Ascending aorta (tissue), 2 donors: ENCODE measurements around the gene CAPN15. TPM values are rescaled to one million over a fixed set of nuclear protein-coding genes. Genes with fewer than 3 reads are reported as not detected.

Experiments
- DNase-seq, 2 donors: peaks; one replicate each; pipeline ENCODE4 v3.0.0-alpha.2; 2019; ENCODE audit warnings: low spot score in 2 of 2
- H3K27ac ChIP-seq, 2 donors: fragments of 200-600 bp; sonication (generic); one replicate each; pipeline ENCODE4 v1.5.1; 2016 to 2017; ENCODE audit warnings: mild to moderate bottlenecking in 1 of 2
- H3K27me3 ChIP-seq: fragments of 200-600 bp; sonication (generic); one replicate; pipeline ENCODE4 v1.5.1; 2017
- H3K36me3 ChIP-seq, 2 donors: fragments of 200-600 bp; sonication (generic); one replicate each; pipeline ENCODE4 v1.5.1; 2016
- H3K4me1 ChIP-seq, 2 donors: fragments of 200-600 bp; sonication (generic); one replicate each; pipeline ENCODE4 v1.5.1; 2016 to 2017; ENCODE audit warnings: mild to moderate bottlenecking in 1 of 2
- H3K4me3 ChIP-seq, 2 donors: fragments of 200-600 bp; sonication (generic); one replicate each; pipeline ENCODE4 v1.5.1; 2016 to 2017; ENCODE audit warnings: mild to moderate bottlenecking in 1 of 2
- H3K9me3 ChIP-seq, 2 donors: fragments of 200-600 bp; sonication (generic); one replicate each; pipeline ENCODE4 v1.5.1; 2016
- intact Hi-C: fragments of 100-400 bp; cut with DNase I; formaldehyde crosslinking; loops from one replicate; pipeline ENCODE4 v1.15.1; 2023
- total RNA-seq: library from RNA; depleted of rRNA; stranded (reverse); fragments of >200 nt; gene quantifications from one replicate; pipeline ENCODE4 v1.1.0, GENCODE V29; 2016
- TF ChIP-seq, protein P1 (sequence below), 3 experiments: fragments of 200-600 bp in 2 of 3; fragments of 450-650 bp in 1 of 3; sonication (generic) in 2 of 3; IDR thresholded peaks; one replicate each; pipeline ENCODE4 v1.5.1; 2016 to 2019; ENCODE audit warnings: antibody characterized with exemption in 3 of 3, mild to moderate bottlenecking in 1 of 3, moderate library complexity in 1 of 3

Gene CAPN15
- total RNA-seq, 1 donor from 2014 or later, result 249 TPM

DNA sequence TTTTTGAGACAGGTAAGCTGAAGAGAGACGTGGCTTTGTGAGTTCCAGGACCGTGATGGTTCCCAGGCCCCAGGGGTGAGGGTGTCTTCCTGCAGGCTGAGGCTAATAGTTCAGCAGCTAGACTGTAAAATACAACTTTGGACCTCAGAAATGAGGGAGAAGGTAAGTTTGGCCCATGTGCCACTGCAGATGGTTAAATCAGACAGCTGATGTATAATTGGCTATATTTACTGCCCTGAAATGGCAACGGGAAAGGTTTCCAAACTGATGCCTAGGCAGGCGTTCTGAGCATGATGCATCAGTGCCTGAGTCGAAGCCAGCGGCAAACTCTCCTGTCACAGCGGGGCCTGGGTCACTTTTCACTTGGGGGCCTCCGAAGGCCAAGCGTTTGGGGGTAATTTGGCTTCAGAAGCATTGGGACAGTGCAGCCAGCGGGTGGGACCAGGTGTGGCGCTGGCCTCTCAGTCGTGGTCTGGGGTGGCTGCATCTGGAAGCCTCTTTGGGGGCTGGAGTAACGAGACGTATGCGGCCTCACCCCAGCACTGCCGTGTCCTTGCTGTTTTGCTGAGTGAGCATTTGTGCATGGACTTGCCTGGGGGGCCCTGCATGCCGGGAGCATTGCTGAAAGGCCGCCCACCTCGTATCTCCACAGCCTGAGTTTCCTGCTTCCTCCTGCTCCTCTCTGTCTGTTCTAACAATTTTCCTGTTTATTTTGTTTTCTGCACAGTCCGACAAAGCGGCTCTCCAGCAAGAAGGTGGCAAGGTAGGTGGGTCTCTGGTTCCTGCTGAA is 31.2 kb upstream of the CAPN15 start:
- TF ChIP-seq, protein P1, sequence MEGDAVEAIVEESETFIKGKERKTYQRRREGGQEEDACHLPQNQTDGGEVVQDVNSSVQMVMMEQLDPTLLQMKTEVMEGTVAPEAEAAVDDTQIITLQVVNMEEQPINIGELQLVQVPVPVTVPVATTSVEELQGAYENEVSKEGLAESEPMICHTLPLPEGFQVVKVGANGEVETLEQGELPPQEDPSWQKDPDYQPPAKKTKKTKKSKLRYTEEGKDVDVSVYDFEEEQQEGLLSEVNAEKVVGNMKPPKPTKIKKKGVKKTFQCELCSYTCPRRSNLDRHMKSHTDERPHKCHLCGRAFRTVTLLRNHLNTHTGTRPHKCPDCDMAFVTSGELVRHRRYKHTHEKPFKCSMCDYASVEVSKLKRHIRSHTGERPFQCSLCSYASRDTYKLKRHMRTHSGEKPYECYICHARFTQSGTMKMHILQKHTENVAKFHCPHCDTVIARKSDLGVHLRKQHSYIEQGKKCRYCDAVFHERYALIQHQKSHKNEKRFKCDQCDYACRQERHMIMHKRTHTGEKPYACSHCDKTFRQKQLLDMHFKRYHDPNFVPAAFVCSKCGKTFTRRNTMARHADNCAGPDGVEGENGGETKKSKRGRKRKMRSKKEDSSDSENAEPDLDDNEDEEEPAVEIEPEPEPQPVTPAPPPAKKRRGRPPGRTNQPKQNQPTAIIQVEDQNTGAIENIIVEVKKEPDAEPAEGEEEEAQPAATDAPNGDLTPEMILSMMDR (IDR thresholded peaks at IDR 0.05), result no peak
- H3K36me3 ChIP-seq, result peaks cover 4 to 20% of the 10 kb centered on the region in 2 donors
- no peaks in the 10 kb centered on the region for H3K4me1 ChIP-seq
- H3K27ac ChIP-seq, result no peak overlapping the region
- intact Hi-C loops, result no loop called here
- H3K27me3 ChIP-seq, result no peaks in the 10 kb centered on the region
- no peak for DNase-seq
- H3K9me3 ChIP-seq, result no peaks in the 10 kb centered on the region
- no peak overlapping the region for H3K4me3 ChIP-seq

DNA sequence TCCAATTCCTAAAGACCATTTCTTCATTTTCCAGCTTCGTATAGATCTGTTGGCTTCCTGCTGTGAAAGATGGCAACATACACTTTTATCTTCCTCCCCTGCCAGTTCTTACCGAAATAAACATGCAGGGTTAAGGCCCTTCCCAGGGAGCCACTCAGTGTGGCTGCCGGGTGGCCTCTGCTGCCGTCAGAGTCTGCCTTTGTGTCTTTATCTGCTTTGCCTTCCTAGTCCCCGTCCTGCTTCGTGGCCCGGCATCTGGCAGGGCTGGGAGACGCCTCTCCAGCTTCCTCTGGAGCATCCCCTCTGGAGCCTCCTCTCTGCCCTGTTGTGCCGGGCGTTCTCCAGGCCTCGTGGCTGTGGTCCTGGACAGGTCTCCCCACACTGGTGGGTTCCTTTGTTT is 30.3 kb upstream of the CAPN15 start:
- intact Hi-C loops, result no loop called here
- Histone ChIP-seq H3K36me3 (peaks cover 4 to 12% of the 10 kb centered on the region in 2 donors), H3K4me3 (no peak overlapping the region), H3K9me3 (no peaks in the 10 kb centered on the region), H3K27me3 (no peaks in the 10 kb centered on the region), H3K4me1 (no peaks in the 10 kb centered on the region), H3K27ac (no peak overlapping the region)
- TF ChIP-seq, protein P1 (IDR thresholded peaks at IDR 0.05), result no peak
- DNase-seq, result no peak

- DNase-seq, result no peak
- TF ChIP-seq, protein P1 (IDR thresholded peaks at IDR 0.05), result no peak
Measured at GRCh38 chr16:499924-500323, 27.6 kb upstream of the CAPN15 start.

DNA sequence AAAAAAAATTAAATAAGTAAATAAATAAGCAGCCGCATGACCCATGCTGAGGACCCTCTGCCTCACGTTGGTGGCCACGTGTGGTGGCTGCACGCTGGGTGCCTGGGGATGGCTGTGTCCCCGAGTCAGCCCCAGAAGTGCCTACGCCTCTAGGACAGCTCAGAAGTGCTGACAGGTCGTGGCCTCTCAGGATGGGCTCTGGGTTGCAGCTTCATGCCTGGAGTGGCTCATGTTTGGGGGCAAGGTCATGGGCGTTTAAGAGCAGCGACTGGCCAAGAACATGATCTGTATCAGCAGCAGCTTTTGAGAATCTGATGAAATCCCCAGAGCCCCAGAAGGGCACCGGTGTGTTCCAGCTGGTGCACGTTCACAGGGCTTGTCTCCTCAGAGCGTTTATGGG is 26.8 kb upstream of the CAPN15 start:
- H3K27ac ChIP-seq, result no peak overlapping the region
- DNase-seq, result no peak
- no peak overlapping the region for H3K4me3 ChIP-seq
- no peaks in the 10 kb centered on the region for H3K27me3 ChIP-seq
- TF ChIP-seq, protein P1 (IDR thresholded peaks at IDR 0.05), result no peak
- no peaks in the 10 kb centered on the region for H3K4me1 ChIP-seq
- H3K9me3 ChIP-seq, result no peaks in the 10 kb centered on the region
- intact Hi-C loops, result no loop called here
- H3K36me3 ChIP-seq, result peaks cover 8 to 22% of the 10 kb centered on the region in 2 donors

More at GRCh38 chr16:499924-500323, 27.6 kb upstream of the CAPN15 start:
- peaks cover 4 to 14% of the 10 kb centered on the region in 2 donors for H3K36me3 ChIP-seq
- H3K4me1 ChIP-seq, result no peaks in the 10 kb centered on the region
- H3K27me3 ChIP-seq, result no peaks in the 10 kb centered on the region
- intact Hi-C loops, result no loop called here
- no peaks in the 10 kb centered on the region for H3K9me3 ChIP-seq
- no peak overlapping the region for H3K4me3 ChIP-seq
- H3K27ac ChIP-seq, result no peak overlapping the region

- no peaks in the 10 kb centered on the region for H3K9me3 ChIP-seq
- H3K27ac ChIP-seq, result no peak overlapping the region
- DNase-seq, result no peak
- no peaks in the 10 kb centered on the region for H3K4me1 ChIP-seq
- no peaks in the 10 kb centered on the region for H3K27me3 ChIP-seq
- peaks cover 15 to 32% of the 10 kb centered on the region in 2 donors for H3K36me3 ChIP-seq
- intact Hi-C loops, result no loop called here
- H3K4me3 ChIP-seq, result no peak overlapping the region
- TF ChIP-seq, protein P1 (IDR thresholded peaks at IDR 0.05), result no peak
Measured at GRCh38 chr16:502179-502943, 25.2 kb upstream of the CAPN15 start.
